Loucy (cell line): ENCODE data around the gene MSANTD3.

Source experiments
- CTCF ChIP-seq: fragments of 200-600 bp; sonication (generic); conservative IDR thresholded peaks from 2 replicates; pipeline ENCODE4 v1.5.1; 2014; ENCODE audit warnings: mild to moderate bottlenecking, antibody characterized with exemption, low read length
- EZH2phosphoT487 ChIP-seq: fragments of 200-600 bp; IDR thresholded peaks from 2 replicates; pipeline ENCODE4 v1.6.1; 2018; ENCODE audit warnings: antibody characterized with exemption, mild to moderate bottlenecking, moderate library complexity, borderline replicate concordance

- TF ChIP-seq CTCF, result no peak
- TF ChIP-seq EZH2phosphoT487, result no peak
Observed at GRCh38 chr9:100486479-100487176, 59.7 kb downstream of the MSANTD3 start.
